ENCODE data around the gene S100A13.

Gene S100A13

GRCh38 chr1:153624965-153625611 lies 2.2 kb downstream of the S100A13 start:
- no peak for DNase-seq

DNA sequence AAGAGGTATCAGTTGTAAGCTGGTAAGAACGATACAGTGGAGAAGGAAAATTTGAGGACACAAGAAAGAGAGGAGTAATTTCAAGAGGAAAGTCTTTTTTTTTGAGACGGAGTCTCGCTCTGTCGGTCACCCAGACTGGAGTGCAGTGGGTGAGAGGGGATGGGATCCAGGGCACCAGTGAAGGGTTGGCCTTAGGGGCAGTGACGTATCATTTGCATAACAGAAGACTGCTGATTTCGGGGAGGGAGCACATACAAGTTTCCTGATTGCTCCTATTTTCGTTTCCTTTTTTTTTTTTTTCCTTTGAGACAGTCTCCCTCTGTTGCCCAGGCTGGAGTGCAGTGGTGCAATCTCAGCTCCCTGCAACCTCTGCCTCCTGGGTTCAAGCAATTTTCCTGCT lies 4.2 kb downstream of the S100A13 start:
- DNase-seq: no peak

- no peak for DNase-seq
These were observed 8.1 kb downstream of the S100A13 start for GRCh38 chr1:153619171-153619570.

DNA sequence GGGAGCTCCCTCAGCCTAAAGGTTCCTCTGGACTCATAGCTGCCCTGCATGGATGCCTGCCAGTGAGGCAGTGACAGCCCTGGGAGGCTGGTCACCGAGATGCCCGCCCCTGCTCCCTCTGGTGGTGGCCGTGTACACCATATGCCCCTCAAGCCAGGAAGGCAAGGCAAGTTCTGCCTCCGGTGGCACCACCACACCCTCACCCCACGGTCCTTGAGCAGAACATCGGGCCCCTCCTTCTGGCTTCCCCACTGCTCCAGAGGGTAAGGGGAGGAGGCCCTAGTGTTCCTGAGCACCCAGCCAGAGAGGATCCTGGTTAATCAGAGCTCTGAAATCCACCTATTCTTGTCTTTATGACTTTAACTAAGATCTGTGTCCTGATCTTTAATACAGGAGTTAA lies 9.6 kb downstream of the S100A13 start:
- peak; percentile 77 for DNase-seq

GRCh38 chr1:153616917-153617311 lies 10.4 kb downstream of the S100A13 start:
- no peak for DNase-seq

DNA sequence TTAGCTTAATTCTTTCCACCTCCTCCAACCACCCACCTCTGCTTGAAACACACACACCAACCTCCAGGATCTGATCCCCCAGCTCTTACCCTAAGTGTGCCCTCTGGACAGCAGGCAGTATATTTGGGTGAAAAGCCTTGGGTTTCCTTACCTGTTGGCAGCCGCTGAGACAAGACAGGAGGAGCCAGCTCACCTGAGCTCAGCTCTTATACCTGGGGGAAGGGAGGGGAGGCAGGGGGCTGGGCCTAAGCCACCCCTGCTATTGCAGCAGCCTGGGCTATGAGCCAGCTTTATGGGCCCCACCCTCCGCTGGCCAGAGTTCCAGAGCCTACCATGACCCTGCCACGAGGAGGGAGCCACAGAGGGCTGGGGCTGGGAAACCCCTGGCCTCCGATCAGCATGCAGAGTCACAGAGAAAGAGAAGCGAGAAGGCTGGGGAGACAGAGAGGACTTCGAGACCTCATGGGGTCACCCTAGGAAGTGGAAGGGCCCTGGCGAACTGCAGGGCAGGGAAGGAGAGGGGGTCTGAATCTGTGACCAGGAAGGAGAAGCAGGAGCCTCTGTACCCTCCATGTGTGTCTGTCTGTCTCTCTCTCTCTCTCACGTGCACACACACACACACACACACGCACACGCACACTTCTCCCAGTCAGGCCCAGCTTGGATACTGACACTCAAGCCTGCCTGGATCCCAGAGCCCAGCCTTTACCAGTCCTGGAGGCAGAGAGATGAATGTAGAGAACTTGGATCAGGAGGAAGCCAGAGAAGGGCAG lies 11.0 kb downstream of the S100A13 start, which contains the start of gene S100A14:
S100A14 (minus strand) TSS at position 182 of the 773 bp plus-strand sequence. CDS start 467 bp downstream, outside the sequence.
- DNase-seq: no peak

DNA sequence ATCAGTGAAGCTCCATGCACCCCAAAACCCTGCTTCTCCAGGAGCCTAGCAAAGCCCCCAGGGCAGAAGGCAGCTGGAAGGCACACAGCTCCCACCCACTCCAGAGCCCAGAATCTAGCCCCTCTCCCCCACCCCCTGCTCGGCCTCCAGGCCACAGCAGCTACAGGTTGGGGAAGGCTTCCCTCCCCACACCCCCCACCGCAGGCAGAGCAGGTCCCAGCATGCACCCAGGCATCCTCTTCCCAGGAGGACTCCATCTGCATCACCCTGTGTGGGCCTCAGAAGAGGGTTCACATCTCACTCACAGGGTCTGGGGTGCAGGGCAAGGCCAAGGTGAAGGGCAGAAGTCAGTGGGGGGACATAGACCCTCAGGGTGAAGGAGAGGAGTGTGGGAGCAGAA lies 11.9 kb downstream of the S100A13 start:
- DNase-seq: no peak

DNA sequence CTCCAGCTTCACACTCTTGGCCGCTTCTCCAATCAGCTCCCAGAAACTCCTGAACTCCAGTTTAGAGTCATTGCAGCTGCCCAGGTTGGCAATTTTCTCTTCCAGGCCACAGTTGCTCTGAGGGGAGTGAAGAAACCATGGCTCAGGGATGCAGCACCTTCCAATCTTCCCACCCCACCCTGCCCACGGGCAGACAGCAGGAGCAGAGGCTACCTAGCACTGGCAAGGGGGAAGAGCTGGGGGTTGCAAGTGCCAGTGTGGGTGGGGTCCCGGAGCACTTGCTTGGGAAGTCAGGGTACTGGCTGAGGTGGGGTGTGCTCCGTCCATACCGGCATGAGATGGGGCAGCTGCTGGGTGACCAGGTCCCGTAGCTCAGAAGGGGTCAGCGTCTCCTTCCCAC lies 12.4 kb downstream of the S100A13 start:
- DNase-seq: no peak

GRCh38 chr1:153614189-153614900 lies 13.0 kb downstream of the S100A13 start:
- no peak for DNase-seq

- DNase-seq: no peak
These were observed 13.9 kb downstream of the S100A13 start for GRCh38 chr1:153613406-153613805.

DNA sequence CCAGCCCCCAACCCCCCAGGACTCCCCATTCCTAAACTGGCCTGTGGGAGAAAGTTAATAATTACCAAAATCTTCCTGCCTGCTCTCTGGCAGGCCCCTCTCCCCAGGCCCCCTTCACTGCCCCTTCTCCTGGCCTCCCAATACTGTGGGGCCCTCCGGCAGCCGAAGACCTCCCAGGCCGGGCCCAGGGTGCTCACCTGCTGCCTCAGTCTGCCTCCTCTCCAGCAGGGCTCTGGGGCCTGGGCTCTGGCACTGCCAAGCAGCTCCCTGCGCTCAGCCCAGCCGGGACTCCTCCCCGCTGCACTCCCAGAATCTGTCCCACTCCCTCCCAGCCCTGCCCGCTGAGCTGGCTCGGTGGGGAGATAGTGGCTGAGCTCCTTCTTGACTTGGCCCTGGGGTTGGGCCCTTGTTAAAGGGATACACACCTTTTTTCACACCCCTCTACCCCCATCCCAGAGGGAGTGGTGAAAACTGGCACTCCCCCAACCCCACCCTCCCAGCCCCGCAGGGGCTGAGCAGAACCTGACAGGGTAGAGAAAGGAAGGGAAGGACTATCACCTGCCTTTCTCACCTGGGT lies 14.5 kb downstream of the S100A13 start, which contains the start of gene S100A16:
S100A16 (minus strand) TSS at position 383 of the 577 bp plus-strand sequence. CDS start 4,986 bp downstream, outside the sequence.
- no peak for DNase-seq

- DNase-seq: no peak
These were observed 15.1 kb downstream of the S100A13 start for GRCh38 chr1:153612111-153612754.

GRCh38 chr1:153611356-153611755 lies 15.9 kb downstream of the S100A13 start:
- no peak for DNase-seq

GRCh38 chr1:153610811-153611301 lies 16.4 kb downstream of the S100A13 start:
- DNase-seq: no peak

- no peak for DNase-seq
These were observed 17.0 kb downstream of the S100A13 start for GRCh38 chr1:153610334-153610733.

DNA sequence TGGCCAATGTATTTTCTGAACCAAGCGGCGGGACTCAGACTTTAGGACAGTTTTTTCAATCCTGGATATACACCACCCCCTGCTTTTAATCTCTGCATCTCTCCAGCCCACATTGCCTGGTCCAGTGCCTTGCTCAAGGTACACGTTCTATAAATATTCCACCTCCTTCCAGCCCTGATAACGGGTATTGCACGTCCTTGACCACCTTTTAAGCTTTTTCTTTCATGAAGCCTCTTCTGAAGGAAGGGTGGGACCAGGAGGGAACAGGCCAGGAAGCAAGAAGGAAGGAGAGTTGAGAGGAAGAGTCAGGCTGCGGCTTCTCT lies 17.8 kb downstream of the S100A13 start:
- DNase-seq: no peak

DNA sequence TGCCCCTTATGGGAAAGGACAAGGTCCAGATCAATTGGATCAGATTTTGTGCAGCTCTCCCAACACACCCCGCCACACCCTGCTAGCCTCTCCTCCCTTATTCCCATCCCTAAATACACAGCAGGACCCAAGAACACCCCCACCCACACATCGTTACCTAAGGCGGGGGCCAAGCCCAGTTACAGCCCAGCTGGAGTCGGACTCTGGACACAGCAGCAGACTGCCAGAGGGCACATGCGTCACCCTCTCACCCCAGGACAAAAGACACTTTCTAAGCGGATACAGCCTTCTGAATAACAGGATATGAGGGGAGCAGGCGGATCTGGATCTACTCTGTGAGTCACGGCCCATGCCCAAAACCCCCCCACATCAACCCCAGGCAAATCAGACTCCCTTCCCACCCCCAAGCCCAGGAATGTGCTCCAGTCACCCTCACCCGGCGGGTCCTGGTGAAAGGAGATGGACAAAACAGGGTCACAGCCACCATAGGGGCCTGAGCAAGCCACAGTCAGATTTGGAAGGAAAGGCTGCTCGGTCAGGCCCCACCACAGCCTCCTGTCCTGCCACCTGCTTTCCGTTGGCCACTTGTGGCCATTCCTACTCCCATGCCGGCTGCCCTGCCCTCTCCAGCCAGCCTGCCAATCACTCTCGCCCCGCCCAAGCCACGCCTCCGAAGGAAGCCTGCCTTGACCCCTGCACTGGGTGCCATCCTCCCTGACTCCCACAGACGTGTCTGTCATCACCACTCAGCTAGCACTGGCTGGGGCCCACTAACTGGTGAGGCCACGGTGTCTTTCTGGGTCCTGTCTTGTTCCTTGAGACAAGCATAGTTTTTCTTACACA lies 18.3 kb downstream of the S100A13 start:
- DNase-seq: no peak

DNA sequence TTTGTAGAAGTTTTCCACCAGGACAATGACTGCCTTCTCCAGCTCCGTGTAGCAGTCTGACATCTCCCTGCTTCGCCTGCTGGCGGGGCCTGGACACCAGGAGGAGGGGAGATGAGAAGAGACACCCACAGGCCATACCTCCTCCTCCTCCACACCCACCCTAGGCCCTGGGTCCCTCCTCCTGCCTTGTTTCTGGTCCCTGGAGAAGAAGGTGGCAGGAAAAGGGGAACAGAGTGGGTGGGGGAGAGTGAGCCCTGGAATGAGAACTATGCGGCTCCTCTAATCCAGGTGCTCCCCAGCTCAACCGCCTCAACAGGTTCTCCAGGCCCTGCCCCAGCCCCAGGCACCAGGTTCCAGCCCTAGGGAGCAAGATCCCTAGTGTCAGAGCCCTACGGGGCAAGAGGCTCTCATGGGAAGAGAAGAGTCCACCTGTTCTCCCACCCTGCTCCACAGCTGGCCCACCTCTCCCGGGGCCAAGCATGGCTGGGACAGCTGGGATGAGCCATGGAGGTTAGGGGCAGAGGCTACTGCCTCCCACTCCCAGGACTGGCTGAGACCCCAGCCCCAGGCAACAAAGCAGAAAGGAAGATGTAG lies 19.1 kb downstream of the S100A13 start:
- no peak for DNase-seq

GRCh38 chr1:153607381-153607780 lies 19.9 kb downstream of the S100A13 start:
- DNase-seq: no peak

GRCh38 chr1:153606194-153606593 lies 21.1 kb downstream of the S100A13 start:
- DNase-seq: no peak

GRCh38 chr1:153602749-153603148 lies 24.6 kb downstream of the S100A13 start:
- no peak for DNase-seq
